Common myeloid progenitor, CD34-positive (primary cell): ENCODE data around the gene PNKD.

Source experiments
- CTCF ChIA-PET: fragments of 350-600 bp; sonication (Branson Sonifier 250); formaldehyde crosslinking; loops from one replicate; lab custom pipeline; 2021; ENCODE audit warnings: antibody characterized with exemption; lab: Charles Lee
- POLR2A ChIA-PET: fragments of 350-600 bp; sonication (Branson Sonifier 250); formaldehyde crosslinking; loops from one replicate; lab custom pipeline; 2021; ENCODE audit warnings: antibody characterized with exemption; lab: Charles Lee
- DNase-seq, 3 donors: peaks; one replicate each; pipeline versions ENCODE4 v3.0.0 to v3.0.0-alpha.2; 2013
- H3K27ac ChIP-seq, 2 experiments: 1 replicate in 1 of 2; 2 replicates in 1 of 2; pipeline ENCODE4 v1.7.0; 2013; ENCODE audit warnings: inconsistent platforms in 2 of 2, low read length in 2 of 2, mild to moderate bottlenecking in 2 of 2, low read depth in 1 of 2, moderate library complexity in 1 of 2; ENCODE audit not compliant: severe bottlenecking in 2 of 2, insufficient read depth in 1 of 2, poor library complexity in 1 of 2
- H3K27me3 ChIP-seq, 5 experiments: replicated peaks in 2 of 5; 1 replicate in 3 of 5; 2 replicates in 2 of 5; pipeline versions ENCODE4 v1.6.1 to v1.7.0; 2013; ENCODE audit warnings: low read length in 4 of 5, mild to moderate bottlenecking in 2 of 5, moderate library complexity in 2 of 5, inconsistent platforms in 1 of 5; ENCODE audit not compliant: insufficient read depth in 5 of 5, control insufficient read depth in 4 of 5
- H3K36me3 ChIP-seq, 4 experiments: 1 replicate in 2 of 4; 2 replicates in 2 of 4; pipeline versions ENCODE4 v1.6.1 to v1.7.0; 2013; ENCODE audit warnings: low read length in 3 of 4, control low read depth in 1 of 4, mild to moderate bottlenecking in 1 of 4; ENCODE audit not compliant: control insufficient read depth in 4 of 4, insufficient read depth in 4 of 4
- H3K4me1 ChIP-seq, 4 experiments: 1 replicate in 3 of 4; 2 replicates in 1 of 4; pipeline versions ENCODE4 v1.6.1 to v1.7.1; 2013; ENCODE audit warnings: low read length in 3 of 4, mild to moderate bottlenecking in 3 of 4, control low read depth in 1 of 4, inconsistent platforms in 1 of 4, moderate library complexity in 1 of 4; ENCODE audit not compliant: control insufficient read depth in 4 of 4, insufficient read depth in 4 of 4; ENCODE audit errors: control extremely low read depth in 1 of 4
- H3K4me3 ChIP-seq, 7 experiments: 1 replicate in 4 of 7; 2 replicates in 3 of 7; pipeline versions ENCODE4 v1.5.1 to v1.7.0; 2013; ENCODE audit warnings: mild to moderate bottlenecking in 7 of 7, low read length in 6 of 7, moderate library complexity in 6 of 7, inconsistent platforms in 2 of 7, low read depth in 2 of 7, control low read depth in 1 of 7; ENCODE audit not compliant: insufficient read depth in 4 of 7, control insufficient read depth in 1 of 7; ENCODE audit errors: extremely low read depth in 1 of 7
- H3K9me3 ChIP-seq, 5 experiments: 1 replicate in 4 of 5; 2 replicates in 1 of 5; pipeline versions ENCODE4 v1.6.1 to v1.7.1; 2013; ENCODE audit warnings: low read length in 4 of 5, mild to moderate bottlenecking in 2 of 5, inconsistent platforms in 1 of 5, low read depth in 1 of 5, moderate library complexity in 1 of 5; ENCODE audit not compliant: control insufficient read depth in 4 of 5, insufficient read depth in 2 of 5; ENCODE audit errors: control extremely low read depth in 1 of 5
- WGBS: methylation state at CpG from one replicate; pipeline ENCODE4 v1.1.5; 2013; ENCODE audit not compliant: insufficient coverage; 5-methylcytosine and 5-hydroxymethylcytosine counted together

The PNKD gene

DNA sequence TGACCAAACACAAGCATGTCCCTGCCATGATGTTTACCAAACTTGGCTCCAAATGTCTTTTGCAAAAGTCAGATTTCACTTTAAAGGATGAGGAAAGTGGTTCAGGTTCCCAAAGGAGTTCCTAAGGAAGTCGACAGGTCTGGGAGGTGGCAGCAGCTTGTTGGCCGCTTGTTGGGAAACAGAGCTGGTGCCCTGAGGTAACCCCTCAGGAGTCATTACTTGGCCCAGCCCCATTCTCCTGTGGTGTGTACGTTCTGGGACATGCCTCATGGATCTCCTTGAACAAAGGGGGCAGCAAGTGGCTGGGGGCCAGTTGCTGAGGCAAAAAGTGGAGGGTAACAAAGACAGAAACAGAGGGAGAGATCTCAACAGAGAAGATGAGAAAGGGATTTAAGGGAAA, 11.1 kb downstream of the PNKD start:
- 63% methylated on average over 2 of the region's 3 CpGs for WGBS
- Histone ChIP-seq H3K4me1 (peaks cover 10 to 27% (median 21%) of the 10 kb centered on the region in 4 experiments), H3K4me3 (no peak overlapping the region), H3K27ac (no peak overlapping the region), H3K27me3 (no peaks in the 10 kb centered on the region), H3K9me3 (no peaks in the 10 kb centered on the region), H3K36me3 (peaks cover 18 to 82% (median 56%) of the 10 kb centered on the region in 4 experiments)
- DNase-seq: no peak
- ChIA-PET POLR2A (interaction anchor here (1.0 kb wide), 1 partner anchor 9 kb away, joined by 4 read pairs; no protein-coding TSS in a partner anchor), CTCF (interaction anchor here (20.2 kb wide), 1 partner anchor 7 kb away, joined by 383 read pairs; the partner anchor contains the start of genes AAMP and PNKD)

DNA sequence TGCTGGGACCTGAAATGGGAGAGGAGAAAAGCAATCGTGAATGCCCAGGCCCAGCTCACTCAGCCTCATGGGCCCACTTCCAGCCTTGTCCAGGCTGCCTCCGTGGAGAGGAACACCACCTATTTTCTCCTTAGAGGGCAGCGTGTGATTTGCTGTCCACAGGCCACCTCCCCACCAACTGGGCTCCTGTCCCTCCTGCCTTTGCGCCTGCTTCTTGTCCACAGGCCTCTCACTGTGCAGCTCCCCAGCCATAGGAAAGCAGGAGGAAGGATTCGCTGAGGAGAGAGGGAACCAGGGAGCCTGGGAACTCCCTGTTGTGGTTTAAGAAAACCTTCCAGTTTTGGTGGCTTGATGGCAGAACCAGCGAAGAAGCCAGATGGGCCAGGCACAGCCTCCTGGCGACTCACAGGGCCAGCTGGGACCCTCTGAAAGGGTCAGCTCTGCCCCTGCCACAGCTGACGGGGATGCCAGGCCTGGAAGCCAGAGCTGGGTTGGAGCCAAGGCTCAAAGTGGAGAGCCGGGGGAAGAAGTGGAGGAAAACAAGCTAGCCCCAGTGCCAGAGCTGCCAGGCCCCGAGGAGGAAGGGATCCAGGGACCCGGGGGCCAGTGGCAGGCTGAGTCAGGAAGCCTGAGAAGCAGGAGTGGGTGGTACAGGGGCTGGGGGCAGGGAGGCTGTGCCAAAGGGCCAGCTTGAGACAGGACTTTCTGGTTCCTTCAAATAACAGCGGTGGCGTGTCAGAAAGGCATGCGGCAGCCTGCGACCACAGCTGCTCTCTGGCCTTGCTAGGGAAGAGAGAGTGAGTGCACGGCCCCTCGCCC, 12.1 kb downstream of the PNKD start:
- Histone ChIP-seq H3K27me3 (no peaks in the 10 kb centered on the region), H3K27ac (peak overlapping the region in 1 of 2 experiments; percentile 50), H3K9me3 (no peaks in the 10 kb centered on the region), H3K4me1 (peaks cover 11 to 36% (median 30%) of the 10 kb centered on the region in 4 experiments), H3K4me3 (no peak overlapping the region), H3K36me3 (peaks cover 16 to 72% (median 46%) of the 10 kb centered on the region in 4 experiments)
- no peak for DNase-seq
- CTCF ChIA-PET: interaction anchor here (1.0 to 20.2 kb wide), 2 partner anchors 7 to 74 kb away, joined by 3 to 383 read pairs; partner anchors contain the start of genes AAMP, CATIP and PNKD
- 93% methylated on average over 15 of the region's 17 CpGs for WGBS
- POLR2A ChIA-PET: no interaction called here

DNA sequence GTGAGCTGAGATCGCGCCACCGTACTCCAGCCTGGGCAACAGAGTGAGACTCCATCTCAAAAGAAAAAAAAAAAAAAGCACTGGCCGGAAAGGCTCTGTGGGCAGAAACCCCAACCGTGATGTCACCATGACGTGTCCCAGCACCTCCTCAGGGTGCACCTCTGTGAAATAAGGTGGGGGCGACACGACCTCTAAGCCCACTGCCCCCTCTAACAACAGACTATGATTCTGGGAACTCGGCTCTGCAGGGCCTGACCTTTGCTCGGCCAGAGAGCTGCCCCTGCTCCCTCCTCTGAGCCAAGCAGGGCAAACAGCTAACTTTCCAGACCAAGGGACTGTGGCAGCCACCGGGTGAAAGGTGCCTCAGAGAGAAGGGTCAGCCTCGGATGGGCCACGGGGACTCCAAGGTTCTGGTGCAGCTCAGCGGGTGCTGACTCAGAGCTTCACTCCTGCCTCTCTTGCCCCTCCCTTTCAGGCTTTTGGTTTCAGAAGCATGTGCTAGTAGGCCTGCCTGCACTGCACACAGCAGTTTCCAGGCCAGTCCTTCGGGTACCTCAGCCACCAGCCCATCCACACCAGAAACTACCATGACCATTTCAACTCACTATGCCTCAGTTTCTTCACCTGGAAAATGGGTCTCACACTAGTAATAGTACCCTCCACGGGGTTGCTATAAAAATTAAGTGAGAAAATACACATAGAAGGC, 13.9 kb downstream of the PNKD start:
- ChIA-PET POLR2A (interaction anchor here (0.7 to 3.2 kb wide), 4 partner anchors 9 to 922 kb away, joined by 3 to 17 read pairs (median 4); no protein-coding TSS in a partner anchor), CTCF (interaction anchor here (0.6 to 20.2 kb wide), 4 partner anchors 9 to 494 kb away, joined by 3 to 383 read pairs (median 3); partner anchors contain the start of genes AAMP and PNKD)
- H3K4me1 ChIP-seq: peaks cover 15 to 53% (median 47%) of the 10 kb centered on the region in 4 experiments
- WGBS: 78% methylated on average over 6 of the region's 16 CpGs
- peak in 2 of 3 donors; percentile 23 to 27 for DNase-seq
- H3K27me3 ChIP-seq: no peaks in the 10 kb centered on the region
- no peaks in the 10 kb centered on the region for H3K9me3 ChIP-seq
- no peak overlapping the region for H3K4me3 ChIP-seq
- peak overlapping the region; percentile 62 to 91 for H3K27ac ChIP-seq
- peaks cover 13 to 54% (median 30%) of the 10 kb centered on the region in 4 experiments for H3K36me3 ChIP-seq

DNA sequence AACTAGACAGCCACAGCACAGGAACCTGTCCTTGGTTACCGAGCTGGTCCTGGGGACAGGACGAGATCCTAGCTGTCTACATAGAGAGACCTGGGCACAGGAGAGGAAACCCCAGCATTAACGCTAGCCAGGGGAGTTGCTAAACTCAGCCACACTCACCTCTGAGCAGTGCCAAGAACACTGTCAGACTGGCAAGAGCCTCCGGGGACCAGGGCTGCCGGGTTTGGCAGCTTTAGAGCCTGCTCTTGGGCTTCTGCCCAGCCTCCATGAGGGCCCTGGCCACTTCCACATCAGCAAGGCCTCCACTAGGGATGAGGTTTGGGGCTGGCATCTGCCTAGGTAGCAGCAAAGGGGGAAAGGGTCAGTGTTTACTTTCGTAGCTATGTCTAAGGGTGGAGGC, 15.3 kb downstream of the PNKD start:
- CTCF ChIA-PET: interaction anchor here (0.8 to 20.2 kb wide), 4 partner anchors 11 to 71 kb away, joined by 4 to 383 read pairs (median 16); partner anchors contain the start of genes AAMP, CATIP and PNKD
- Histone ChIP-seq H3K27ac (peak overlapping the region; percentile 62 to 91), H3K4me1 (peaks cover 25 to 65% (median 59%) of the 10 kb centered on the region in 4 experiments), H3K27me3 (no peaks in the 10 kb centered on the region), H3K4me3 (peak overlapping the region in 5 of 7 experiments; percentile 44 to 68 (median 56)), H3K36me3 (peaks cover 7 to 40% (median 17%) of the 10 kb centered on the region in 4 experiments), H3K9me3 (no peaks in the 10 kb centered on the region)
- no peak for DNase-seq
- WGBS: 57% methylated on average over 5 of the region's 6 CpGs
- POLR2A ChIA-PET: interaction anchor here (2.5 to 3.3 kb wide), 3 partner anchors 10 to 111 kb away, joined by 17 to 29 read pairs (median 20); partner anchors contain the start of genes AAMP and PNKD

DNA sequence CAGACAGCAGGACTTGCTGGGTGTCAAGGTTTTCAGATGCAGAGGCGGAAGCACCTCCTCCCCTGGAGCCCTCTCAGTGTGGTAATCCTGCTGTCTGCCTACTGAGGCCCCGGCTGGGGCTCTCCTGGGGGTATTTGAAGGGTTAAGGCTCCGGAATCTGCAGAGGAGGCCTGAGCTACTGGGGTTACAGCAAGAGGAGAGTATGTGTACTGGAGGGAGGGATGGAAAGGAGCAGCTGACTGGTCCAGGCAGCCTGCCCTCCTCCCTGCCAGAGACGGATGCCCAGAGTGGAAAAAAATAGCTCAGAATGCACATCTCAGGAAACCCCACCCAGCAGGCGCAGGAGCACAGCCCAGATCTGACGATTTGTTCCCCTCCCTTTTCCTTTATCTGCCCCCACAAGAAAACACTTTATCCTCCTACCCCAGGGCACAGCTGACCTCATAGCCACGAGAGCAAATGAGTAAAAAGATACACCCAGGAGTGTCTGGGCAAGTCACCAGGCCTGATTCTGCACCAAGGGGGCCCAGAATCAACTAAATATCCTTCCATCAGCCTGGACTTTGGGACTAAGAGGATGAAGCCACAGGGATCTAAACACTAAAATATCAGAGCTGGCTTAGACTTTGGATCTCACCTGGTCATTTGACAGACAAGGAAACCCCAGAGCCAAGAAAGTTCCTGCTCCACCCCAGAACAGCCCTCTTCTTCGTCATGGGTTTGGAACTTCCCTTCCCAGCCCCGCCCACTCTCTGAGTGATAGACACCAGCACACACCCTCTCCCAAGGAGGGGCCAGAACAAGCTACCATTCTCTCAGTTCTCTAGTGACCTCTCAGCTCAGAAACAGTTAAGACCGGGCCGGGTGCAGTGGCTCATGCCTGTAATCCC, 16.5 kb downstream of the PNKD start:
- POLR2A ChIA-PET: interaction anchor here (0.6 to 3.3 kb wide), 10 partner anchors 9 to 181 kb away, joined by 3 to 29 read pairs (median 6); partner anchors contain the start of genes AAMP, CTDSP1 and PNKD
- CTCF ChIA-PET: interaction anchor here (0.6 to 20.2 kb wide), 14 partner anchors 9 to 179 kb away, joined by 3 to 383 read pairs (median 6); partner anchors contain the start of genes AAMP, CATIP, CTDSP1 and PNKD
- peak overlapping the region in 6 of 7 experiments; percentile 2 to 68 (median 53) for H3K4me3 ChIP-seq
- WGBS: 5% methylated on average over 10 of the region's 11 CpGs
- H3K4me1 ChIP-seq: peaks cover 26 to 77% (median 71%) of the 10 kb centered on the region in 4 experiments
- H3K27ac ChIP-seq: peak overlapping the region; percentile 89 to 91
- peaks cover 2 to 32% (median 10%) of the 10 kb centered on the region in 4 experiments for H3K36me3 ChIP-seq
- H3K27me3 ChIP-seq: no peaks in the 10 kb centered on the region
- no peaks in the 10 kb centered on the region for H3K9me3 ChIP-seq
- peak; percentile 88 to 94 (median 92) for DNase-seq
